K562 (cell line): Measurements from ENCODE around the gene FAM131C. TPM values are rescaled to one million over a fixed set of nuclear protein-coding genes. Genes with fewer than 3 reads are reported as not detected.

Experiments
- ATF7 ChIP-seq: fragments of 450-650 bp; IDR thresholded peaks from 2 replicates; pipeline ENCODE4 v1.7.1; 2014; ENCODE audit warnings: mild to moderate bottlenecking, moderate library complexity
- BACH1 ChIP-seq: fragments of 200-800 bp; sonication (Bioruptor generic); IDR thresholded peaks from 2 replicates; pipeline ENCODE4 v1.6.1; 2016; ENCODE audit warnings: missing genetic modification characterization, missing compliant biosample characterization
- CBFB ChIP-seq: sonication (generic); formaldehyde crosslinking; IDR thresholded peaks from 2 replicates; pipeline ENCODE4 v1.4.0; 2020; ENCODE audit warnings: mild to moderate bottlenecking, missing genetic modification reagents
- GABPB2 ChIP-seq: fragments of 250-450 bp; sonication (Bioruptor Pico); conservative IDR thresholded peaks from 2 replicates; pipeline ENCODE4 v1.5.1; 2021; ENCODE audit warnings: mild to moderate bottlenecking
- KLF1 ChIP-seq: fragments of 450-650 bp; IDR thresholded peaks from 2 replicates; pipeline ENCODE4 v1.6.1; 2016; ENCODE audit warnings: missing genetic modification characterization, missing compliant biosample characterization
- KLF16 ChIP-seq: IDR thresholded peaks from 2 replicates; pipeline ENCODE4 v1.6.1; 2016; ENCODE audit warnings: antibody characterized with exemption
- MEF2D ChIP-seq: conservative IDR thresholded peaks from 2 replicates; pipeline ENCODE4 v1.6.1; 2016; ENCODE audit warnings: low read depth, missing genetic modification characterization, missing compliant biosample characterization
- OTX1 ChIP-seq: fragments of 450-650 bp; formaldehyde crosslinking; IDR thresholded peaks from 2 replicates; pipeline ENCODE4 v1.4.0; 2022; ENCODE audit warnings: mild to moderate bottlenecking
- PHB2 ChIP-seq: fragments of 450-650 bp; IDR thresholded peaks from 2 replicates; pipeline ENCODE4 v1.6.1; 2017; ENCODE audit warnings: low read depth
- SAFB ChIP-seq: fragments of 200-400 bp; formaldehyde crosslinking; IDR thresholded peaks from 2 replicates; pipeline ENCODE4 v1.6.1; 2017; ENCODE audit warnings: low read depth, low read length, borderline replicate concordance
- STAT6 ChIP-seq: sonication (generic); formaldehyde crosslinking; IDR thresholded peaks from 2 replicates; pipeline ENCODE4 v1.8.1; 2023; ENCODE audit warnings: mild to moderate bottlenecking, missing genetic modification reagents
- YY1 ChIP-seq, 3 experiments: IDR thresholded peaks; 2 replicates each; pipeline ENCODE4 v1.6.1; 2011; ENCODE audit warnings: low read length in 2 of 3, mild to moderate bottlenecking in 2 of 3, moderate library complexity in 2 of 3, borderline replicate concordance in 1 of 3, control low read depth in 1 of 3, low read depth in 1 of 3; ENCODE audit not compliant: insufficient read depth in 3 of 3, insufficient replicate concordance in 2 of 3, control insufficient read depth in 1 of 3, insufficient read length in 1 of 3; ENCODE audit errors: extremely low read depth in 1 of 3
- ZMIZ1 ChIP-seq, 2 experiments: fragments of 150-350 bp in 1 of 2; IDR thresholded peaks; 2 replicates each; pipeline ENCODE4 v1.6.1; 2012 to 2016; ENCODE audit warnings: low read depth in 2 of 2, low read length in 2 of 2, mild to moderate bottlenecking in 1 of 2, moderate library complexity in 1 of 2
- polyA plus RNA-seq, 8 experiments: library from polyadenylated mRNA; depleted of rRNA in 4 of 8; stranded (reverse) in 5 of 8; unstranded in 3 of 8; fragments of >200 nt; fragmentation: Nextera tagmentation in 2 of 8; fragmentation: Illumina TruSeq in 1 of 8; extraction: Ambion mirVana in 2 of 8; extraction: Trizol in 1 of 8; gene quantifications; 2 replicates each; pipeline versions ENCODE4 v1.2.1 to v1.2.3, GENCODE V29; 2011 to 2014; ENCODE audit warnings: inconsistent platforms in 1 of 8, missing spikeins in 1 of 8
- total RNA-seq, 7 experiments: library from RNA; depleted of rRNA in 6 of 7; stranded (reverse); fragments of >200 nt in 6 of 7; fragmentation: Illumina TruSeq in 2 of 7; extraction: Trizol in 2 of 7; gene quantifications; 2 replicates each; pipeline versions ENCODE4 v1.2.1 to v1.2.3, GENCODE V29; 2011 to 2021; ENCODE audit warnings: low replicate concordance in 1 of 7
- TF ChIP-seq, protein P1 (sequence below): sonication (generic); formaldehyde crosslinking; IDR thresholded peaks from 2 replicates; pipeline ENCODE4 v1.8.1; 2023; ENCODE audit warnings: missing genetic modification reagents, mild to moderate bottlenecking, borderline replicate concordance

Gene FAM131C
- total and polyA plus RNA-seq, 9 of the 15 experiments (the other 6 are each of a cell fraction or from before 2014, with no cell fraction given), result 0.10 to 0.29 (median 0.16) TPM; not detected in 6

GRCh38 chr1:16014509-16015482 is 58.7 kb downstream of the FAM131C start (continued):
- TF ChIP-seq STAT6 (CRISPR knock-in tag) (peak; percentile 85; the same call in 1 of the 2 replicates), KLF16 (no peak), MEF2D (tag) (no peak), OTX1 (no peak), CBFB (CRISPR knock-in tag) (no peak), ZMIZ1 (IDR thresholded peaks at IDR 0.05; ENCODE audit: low read depth in 2 of 2, low read length in 2 of 2) (no peak), PHB2 (no peak), ATF7 (peak; percentile 37; the same call in 1 of the 2 replicates), BACH1 (no peak), YY1 (IDR thresholded peaks at IDR 0.05; ENCODE audit: borderline replicate concordance in 1 of 3, control insufficient read depth in 1 of 3, extremely low read depth in 1 of 3, insufficient read depth in 3 of 3, insufficient read length in 1 of 3, insufficient replicate concordance in 2 of 3, low read depth in 1 of 3, low read length in 2 of 3) (peak in 1 of 3 experiments; percentile 42), GABPB2 (CRISPR knock-in tag) (no peak), SAFB (no peak), KLF1 (tag) (no peak)
- TF ChIP-seq, protein P1, sequence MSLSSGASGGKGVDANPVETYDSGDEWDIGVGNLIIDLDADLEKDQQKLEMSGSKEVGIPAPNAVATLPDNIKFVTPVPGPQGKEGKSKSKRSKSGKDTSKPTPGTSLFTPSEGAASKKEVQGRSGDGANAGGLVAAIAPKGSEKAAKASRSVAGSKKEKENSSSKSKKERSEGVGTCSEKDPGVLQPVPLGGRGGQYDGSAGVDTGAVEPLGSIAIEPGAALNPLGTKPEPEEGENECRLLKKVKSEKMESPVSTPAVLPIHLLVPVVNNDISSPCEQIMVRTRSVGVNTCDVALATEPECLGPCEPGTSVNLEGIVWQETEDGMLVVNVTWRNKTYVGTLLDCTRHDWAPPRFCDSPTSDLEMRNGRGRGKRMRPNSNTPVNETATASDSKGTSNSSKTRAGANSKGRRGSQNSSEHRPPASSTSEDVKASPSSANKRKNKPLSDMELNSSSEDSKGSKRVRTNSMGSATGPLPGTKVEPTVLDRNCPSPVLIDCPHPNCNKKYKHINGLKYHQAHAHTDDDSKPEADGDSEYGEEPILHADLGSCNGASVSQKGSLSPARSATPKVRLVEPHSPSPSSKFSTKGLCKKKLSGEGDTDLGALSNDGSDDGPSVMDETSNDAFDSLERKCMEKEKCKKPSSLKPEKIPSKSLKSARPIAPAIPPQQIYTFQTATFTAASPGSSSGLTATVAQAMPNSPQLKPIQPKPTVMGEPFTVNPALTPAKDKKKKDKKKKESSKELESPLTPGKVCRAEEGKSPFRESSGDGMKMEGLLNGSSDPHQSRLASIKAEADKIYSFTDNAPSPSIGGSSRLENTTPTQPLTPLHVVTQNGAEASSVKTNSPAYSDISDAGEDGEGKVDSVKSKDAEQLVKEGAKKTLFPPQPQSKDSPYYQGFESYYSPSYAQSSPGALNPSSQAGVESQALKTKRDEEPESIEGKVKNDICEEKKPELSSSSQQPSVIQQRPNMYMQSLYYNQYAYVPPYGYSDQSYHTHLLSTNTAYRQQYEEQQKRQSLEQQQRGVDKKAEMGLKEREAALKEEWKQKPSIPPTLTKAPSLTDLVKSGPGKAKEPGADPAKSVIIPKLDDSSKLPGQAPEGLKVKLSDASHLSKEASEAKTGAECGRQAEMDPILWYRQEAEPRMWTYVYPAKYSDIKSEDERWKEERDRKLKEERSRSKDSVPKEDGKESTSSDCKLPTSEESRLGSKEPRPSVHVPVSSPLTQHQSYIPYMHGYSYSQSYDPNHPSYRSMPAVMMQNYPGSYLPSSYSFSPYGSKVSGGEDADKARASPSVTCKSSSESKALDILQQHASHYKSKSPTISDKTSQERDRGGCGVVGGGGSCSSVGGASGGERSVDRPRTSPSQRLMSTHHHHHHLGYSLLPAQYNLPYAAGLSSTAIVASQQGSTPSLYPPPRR (CRISPR knock-in tag), result no peak
